ENCODE results near the gene RAB11A. TPM values are rescaled to one million over a fixed set of nuclear protein-coding genes. Genes with fewer than 3 reads are reported as not detected.

The RAB11A gene
- total RNA-seq, 1 donor from 2014 or later, result 167 TPM

- Histone ChIP-seq H3K36me3 (ENCODE audit: control insufficient read depth, insufficient read depth, low read length) (no peaks in the 10 kb centered on the region), H3K27me3 (ENCODE audit: control insufficient read depth, insufficient read depth, low read length) (no peaks in the 10 kb centered on the region), H3K4me3 (ENCODE audit: low read depth, low read length) (no peak overlapping the region)
- no peak for TF ChIP-seq CTCF (IDR thresholded peaks at IDR 0.05; ENCODE audit: insufficient read depth, low read length, severe bottlenecking)
- DNase-seq (ENCODE audit: low read depth) (no peak), FAIRE-seq (no peak)
These were observed 35.6 kb upstream of the RAB11A start for GRCh38 chr15:65833501-65834205.

GRCh38 chr15:65834603-65835282 lies 34.5 kb upstream of the RAB11A start:
- DNase-seq (ENCODE audit: low read depth) (no peak), FAIRE-seq (no peak)
- Histone ChIP-seq H3K27me3 (ENCODE audit: control insufficient read depth, insufficient read depth, low read length) (no peaks in the 10 kb centered on the region), H3K36me3 (ENCODE audit: control insufficient read depth, insufficient read depth, low read length) (no peaks in the 10 kb centered on the region), H3K4me3 (ENCODE audit: low read depth, low read length) (no peak overlapping the region)
- TF ChIP-seq CTCF (IDR thresholded peaks at IDR 0.05; ENCODE audit: insufficient read depth, low read length, severe bottlenecking), result no peak

- no peak for TF ChIP-seq CTCF (IDR thresholded peaks at IDR 0.05; ENCODE audit: insufficient read depth, low read length, severe bottlenecking)
- Histone ChIP-seq H3K27me3 (ENCODE audit: control insufficient read depth, insufficient read depth, low read length) (no peaks in the 10 kb centered on the region), H3K36me3 (ENCODE audit: control insufficient read depth, insufficient read depth, low read length) (no peaks in the 10 kb centered on the region), H3K4me3 (ENCODE audit: low read depth, low read length) (no peak overlapping the region)
- no peak for FAIRE-seq
- DNase-seq (ENCODE audit: low read depth), result no peak
These were observed 33.8 kb upstream of the RAB11A start for GRCh38 chr15:65835447-65835846.

GRCh38 chr15:65836665-65837064 lies 32.6 kb upstream of the RAB11A start:
- no peaks in the 10 kb centered on the region for H3K36me3 ChIP-seq (ENCODE audit: control insufficient read depth, insufficient read depth, low read length)
- H3K4me3 ChIP-seq (ENCODE audit: low read depth, low read length), result no peak overlapping the region
- H3K27me3 ChIP-seq (ENCODE audit: control insufficient read depth, insufficient read depth, low read length), result no peaks in the 10 kb centered on the region
- TF ChIP-seq CTCF (IDR thresholded peaks at IDR 0.05; ENCODE audit: insufficient read depth, low read length, severe bottlenecking), result peak; percentile 25
- DNase-seq (ENCODE audit: low read depth) (no peak), FAIRE-seq (no peak)

GRCh38 chr15:65837301-65838294 lies 31.7 kb upstream of the RAB11A start:
- TF ChIP-seq CTCF (IDR thresholded peaks at IDR 0.05; ENCODE audit: insufficient read depth, low read length, severe bottlenecking), result no peak
- no peak for FAIRE-seq
- no peaks in the 10 kb centered on the region for H3K36me3 ChIP-seq (ENCODE audit: control insufficient read depth, insufficient read depth, low read length)
- no peaks in the 10 kb centered on the region for H3K27me3 ChIP-seq (ENCODE audit: control insufficient read depth, insufficient read depth, low read length)
- no peak for DNase-seq (ENCODE audit: low read depth)
- H3K4me3 ChIP-seq (ENCODE audit: low read depth, low read length), result no peak overlapping the region
